GM21367 (cell line): ENCODE data around the gene SOX5.
"Not testable (repeated sequence)": the region's sequence is repeated elsewhere in the genome, so short reads cannot be mapped to it uniquely, and the experiment has no call there.

ENCODE experiments used
- ATAC-seq: cut with Tn5 transposase; IDR thresholded peaks from one replicate; pipeline ENCODE4 v1.9.1; 2021; ENCODE audit not compliant: unreplicated experiment

Gene SOX5

DNA sequence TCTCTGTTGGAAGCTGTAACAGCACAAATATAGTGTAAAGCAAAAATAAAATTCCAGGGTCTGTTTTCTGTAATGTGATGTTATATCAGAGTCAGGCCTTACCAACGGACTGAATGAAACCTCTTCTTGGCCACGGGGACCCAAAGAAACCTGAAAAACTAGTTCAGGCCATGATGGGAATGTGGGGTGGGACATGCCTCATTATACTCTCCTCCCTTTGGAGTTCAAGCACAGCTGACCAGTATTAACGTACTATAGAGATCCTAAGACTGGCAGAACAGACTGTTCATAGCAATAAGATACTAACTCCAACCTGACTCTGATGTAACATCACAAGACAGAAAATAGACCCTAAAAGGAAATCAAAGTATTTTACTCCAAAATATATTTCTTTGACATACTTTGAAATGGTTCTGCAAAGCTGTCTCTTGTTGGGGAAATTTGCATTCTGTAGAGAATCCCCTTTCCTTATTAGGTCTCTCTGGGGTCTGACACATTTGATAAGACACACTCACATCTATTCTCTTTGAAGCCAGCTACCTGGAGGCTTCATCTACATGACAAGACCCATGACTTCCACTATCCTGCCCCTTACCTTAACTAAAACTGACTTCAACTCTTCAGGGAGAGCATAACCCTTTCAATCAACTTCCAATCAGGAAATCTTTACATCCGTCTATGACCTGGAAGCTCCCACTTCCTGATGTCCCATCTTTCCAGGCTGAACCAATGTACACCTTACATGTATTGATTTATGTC lies 444.6 kb downstream of the SOX5 start:
- no peak for ATAC-seq

DNA sequence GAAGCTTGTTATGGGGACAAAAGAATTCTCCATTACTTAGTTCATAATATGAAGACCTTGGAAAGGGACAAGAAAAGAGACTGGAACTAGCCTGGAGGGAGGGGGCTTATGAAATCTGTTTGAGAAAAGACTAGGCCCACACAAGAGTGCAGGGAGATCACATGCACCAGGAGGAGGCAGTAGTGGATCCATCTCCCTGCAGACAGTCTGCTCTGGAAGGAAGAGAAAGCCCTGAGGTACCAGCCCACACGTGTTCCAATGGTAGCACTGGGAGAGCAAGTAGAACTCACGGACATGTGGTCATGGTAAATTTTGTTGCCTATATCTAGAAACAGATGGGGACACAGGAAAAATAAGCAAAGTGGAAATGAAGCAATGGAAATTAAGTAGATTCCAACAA lies 445.4 kb downstream of the SOX5 start:
- ATAC-seq, result no peak

GRCh38 chr12:23503544-23503943 lies 445.9 kb downstream of the SOX5 start:
- ATAC-seq, result no peak

DNA sequence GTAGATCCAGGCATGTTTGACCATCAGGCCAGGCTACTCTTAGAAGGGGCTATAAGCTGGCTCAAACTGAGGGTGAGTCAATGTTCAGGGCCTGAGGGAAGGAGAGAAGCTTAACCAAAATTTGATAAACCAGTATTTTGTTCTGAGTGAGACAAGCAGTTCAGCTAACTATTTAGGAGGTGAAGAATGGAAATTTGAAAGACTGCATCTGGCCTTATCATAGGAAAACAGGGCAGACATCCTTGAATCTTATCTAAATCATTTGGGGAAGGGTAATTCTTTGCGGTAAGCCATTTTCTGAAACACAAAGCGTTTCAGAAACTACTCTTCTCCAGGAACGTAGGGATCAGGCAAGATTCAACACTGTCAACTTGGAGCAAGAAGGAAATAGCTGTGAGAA lies 447.2 kb downstream of the SOX5 start:
- ATAC-seq, result no peak

DNA sequence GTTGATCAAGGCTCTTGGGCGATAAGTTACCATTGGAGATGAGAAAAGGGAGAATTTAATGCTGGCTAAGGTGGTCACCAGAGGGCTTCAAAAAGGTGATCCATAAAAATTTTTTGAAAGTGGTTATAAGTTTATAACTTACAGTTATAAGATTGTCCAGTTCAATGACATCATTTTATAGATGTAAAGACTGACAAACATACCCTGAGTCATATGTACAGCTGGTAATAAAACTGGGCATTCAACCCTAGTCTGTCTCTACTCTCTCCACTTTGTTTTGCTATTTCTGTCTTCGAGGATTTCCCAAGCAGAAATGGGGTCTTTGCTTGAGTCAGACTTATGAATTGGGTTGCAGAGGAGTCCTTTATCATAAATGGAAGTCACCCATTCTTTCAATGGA lies 454.0 kb downstream of the SOX5 start:
- no peak for ATAC-seq

DNA sequence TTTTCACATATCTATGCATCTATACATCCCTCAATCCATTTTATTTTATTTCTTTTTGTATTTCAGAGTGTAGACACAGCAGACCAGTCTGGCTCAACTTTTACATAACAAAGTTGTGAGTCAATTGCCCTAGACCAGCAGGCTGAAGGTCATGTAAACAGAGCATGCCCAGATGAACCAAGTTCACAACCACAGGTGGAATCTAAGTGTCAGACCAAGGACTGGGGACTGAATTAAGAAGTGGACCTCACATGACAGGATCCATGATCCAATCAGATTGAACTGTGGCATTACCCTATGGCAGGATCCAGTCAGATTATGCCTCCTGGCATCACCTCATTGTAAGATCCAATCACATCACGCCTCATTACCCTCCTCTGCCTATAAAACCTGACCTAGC lies 455.8 kb downstream of the SOX5 start:
- no peak for ATAC-seq

DNA sequence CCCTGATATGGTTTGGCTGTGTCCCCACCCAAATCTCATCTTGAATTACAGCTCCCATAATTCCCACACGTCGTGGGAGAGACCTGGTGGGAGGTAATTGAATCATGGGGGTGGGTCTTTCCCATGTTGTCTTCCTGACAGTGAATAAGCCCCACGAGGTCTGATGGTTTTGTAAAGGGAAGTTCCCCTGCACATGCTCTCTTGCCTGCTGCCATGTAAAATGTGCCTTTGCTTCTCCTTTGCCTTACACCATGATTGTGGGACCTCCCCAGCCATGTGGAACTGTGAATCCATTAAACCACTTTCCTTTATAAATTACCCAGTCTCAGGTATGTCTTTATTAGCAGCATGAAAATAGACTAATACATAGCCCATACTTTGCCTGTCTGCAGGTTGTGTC lies 458.4 kb downstream of the SOX5 start:
- ATAC-seq, result not testable (repeated sequence)

GRCh38 chr12:23488130-23488529 lies 461.3 kb downstream of the SOX5 start:
- ATAC-seq, result no peak

GRCh38 chr12:23484238-23484637 lies 465.2 kb downstream of the SOX5 start:
- no peak for ATAC-seq

DNA sequence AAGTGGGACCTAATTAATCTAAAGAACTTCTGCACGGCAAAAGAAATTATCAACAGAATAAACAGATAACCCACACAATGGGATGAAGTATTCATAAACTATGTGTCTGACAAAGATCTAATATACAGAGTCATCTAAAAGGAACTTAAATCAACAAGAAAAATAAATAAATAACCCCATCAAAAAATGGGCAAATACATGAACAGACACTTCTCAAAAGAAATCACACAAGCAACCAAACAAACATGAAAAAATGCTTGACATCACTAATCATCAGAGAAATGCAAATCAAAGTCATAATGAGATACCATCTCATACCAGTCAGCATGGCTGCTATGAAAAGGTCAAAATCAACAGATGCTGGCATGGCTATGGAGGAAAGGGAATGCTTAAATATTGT lies 466.9 kb downstream of the SOX5 start:
- no peak for ATAC-seq
